Neural cell (in vitro differentiated cells): Measurements from ENCODE around the gene CARD19. TPM values are rescaled to one million over a fixed set of nuclear protein-coding genes. Genes with fewer than 3 reads are reported as not detected.

Experiments used
- H2AFZ ChIP-seq: fragments of 200-600, 300-800 bp; sonication (generic), shearing (Covaris generic); 2 replicates; pipeline ENCODE4 v1.6.0; 2014; ENCODE audit warnings: low read depth, mild to moderate bottlenecking, antibody characterized with exemption, low read length, moderate library complexity
- H3F3A ChIP-seq: fragments of 200-600 bp; shearing (Covaris generic); 2 replicates; pipeline ENCODE4 v1.6.1; 2016; ENCODE audit warnings: mild to moderate bottlenecking, moderate library complexity, mixed read lengths, antibody characterized with exemption, low read length; ENCODE audit not compliant: insufficient read depth, poor library complexity, severe bottlenecking
- H3K27ac ChIP-seq: fragments of 200-600, 300-800 bp; sonication (generic), shearing (Covaris generic); 2 replicates; pipeline ENCODE4 v1.5.1; 2014; ENCODE audit warnings: mild to moderate bottlenecking, low read length, moderate library complexity
- H3K27me3 ChIP-seq: fragments of 300-800, 200-600 bp; sonication (generic), shearing (Covaris generic); 2 replicates; pipeline ENCODE4 v1.6.0; 2014; ENCODE audit warnings: mild to moderate bottlenecking, low read depth, low read length, moderate library complexity; ENCODE audit not compliant: insufficient read depth
- H3K36me3 ChIP-seq: fragments of 300-800, 200-600 bp; sonication (generic), shearing (Covaris generic); 2 replicates; pipeline ENCODE4 v1.5.1; 2014; ENCODE audit warnings: mild to moderate bottlenecking, antibody characterized with exemption, low read length, moderate library complexity; ENCODE audit not compliant: insufficient read depth
- H3K4me2 ChIP-seq: fragments of 300-800, 200-600 bp; sonication (generic), shearing (Covaris generic); 2 replicates; pipeline ENCODE4 v1.6.0; 2014; ENCODE audit warnings: mild to moderate bottlenecking, low read length
- H3K4me3 ChIP-seq: fragments of 300-800, 200-600 bp; sonication (generic), shearing (Covaris generic); 2 replicates; pipeline ENCODE4 v1.5.1; 2014; ENCODE audit warnings: mild to moderate bottlenecking, low read length, moderate library complexity
- H3K79me2 ChIP-seq: fragments of 200-600 bp; shearing (Covaris generic); replicated peaks from 2 replicates; pipeline ENCODE4 v1.6.0; 2014; ENCODE audit warnings: mild to moderate bottlenecking, low read length, moderate library complexity; ENCODE audit not compliant: insufficient read depth
- H3K9ac ChIP-seq: fragments of 300-800, 200-600 bp; sonication (generic), shearing (Covaris generic); 2 replicates; pipeline ENCODE4 v1.6.1; 2016; ENCODE audit warnings: mild to moderate bottlenecking, low read length, mixed read lengths
- H3K9me2 ChIP-seq: fragments of 200-600 bp; shearing (Covaris generic); 2 replicates; pipeline ENCODE4 v1.6.1; 2016; ENCODE audit warnings: mild to moderate bottlenecking, low read length, mixed read lengths; ENCODE audit not compliant: insufficient read depth
- H3K9me3 ChIP-seq: fragments of 200-600, 300-800 bp; sonication (generic), shearing (Covaris generic); 2 replicates; pipeline ENCODE4 v1.6.1; 2016; ENCODE audit warnings: mild to moderate bottlenecking, mixed run types, low read length, moderate library complexity, mixed read lengths
- H4K20me1 ChIP-seq: fragments of 200-600 bp; shearing (Covaris generic); 2 replicates; pipeline ENCODE4 v1.6.1; 2016; ENCODE audit warnings: mild to moderate bottlenecking, mixed run types; ENCODE audit not compliant: insufficient read depth
- EP300 ChIP-seq: fragments of 450-650 bp; conservative IDR thresholded peaks from 2 replicates; pipeline ENCODE4 v1.6.1; 2014; ENCODE audit warnings: antibody characterized with exemption, mild to moderate bottlenecking, moderate library complexity; ENCODE audit not compliant: poor library complexity, severe bottlenecking
- EZH2 ChIP-seq: fragments of 200-600, 300-800 bp; shearing (Covaris generic), sonication (generic); IDR thresholded peaks from 2 replicates; pipeline ENCODE4 v1.6.1; 2014; ENCODE audit warnings: antibody characterized with exemption, low read length, borderline replicate concordance, mild to moderate bottlenecking; ENCODE audit not compliant: insufficient read depth, poor library complexity, severe bottlenecking
- MXI1 ChIP-seq: fragments of 450-650 bp; conservative IDR thresholded peaks from 2 replicates; pipeline ENCODE4 v1.6.1; 2014; ENCODE audit warnings: antibody characterized with exemption, mild to moderate bottlenecking; ENCODE audit not compliant: poor library complexity, severe bottlenecking
- POLR2AphosphoS5 ChIP-seq: IDR thresholded peaks from 2 replicates; pipeline ENCODE4 v1.6.1; 2012
- RAD21 ChIP-seq: fragments of 450-650 bp; conservative IDR thresholded peaks from 2 replicates; pipeline ENCODE4 v1.6.1; 2014; ENCODE audit warnings: antibody characterized with exemption, mild to moderate bottlenecking, moderate library complexity
- SMC3 ChIP-seq: fragments of 450-650 bp; conservative IDR thresholded peaks from 2 replicates; pipeline ENCODE4 v1.6.1; 2014; ENCODE audit warnings: antibody characterized with exemption, mild to moderate bottlenecking, moderate library complexity; ENCODE audit not compliant: poor library complexity
- TAF1 ChIP-seq: IDR thresholded peaks from 2 replicates; pipeline ENCODE4 v1.6.1; 2012; ENCODE audit warnings: low read depth
- polyA plus RNA-seq: library from polyadenylated mRNA; depleted of rRNA; stranded (reverse); fragments of >200 nt; gene quantifications from 2 replicates; pipeline ENCODE4 v1.2.3, GENCODE V29; 2014
- TF ChIP-seq, protein P1 (sequence below): fragments of 450-650 bp; IDR thresholded peaks from 2 replicates; pipeline ENCODE4 v1.5.1; 2014; ENCODE audit warnings: antibody characterized with exemption, mild to moderate bottlenecking, moderate library complexity; ENCODE audit not compliant: poor library complexity, severe bottlenecking
- TF ChIP-seq, protein P2 (sequence below): IDR thresholded peaks from 2 replicates; pipeline ENCODE4 v1.6.1; 2012; ENCODE audit warnings: borderline replicate concordance

Gene CARD19
- polyA plus RNA-seq, 1 donor from 2014 or later: 66.7 TPM

DNA sequence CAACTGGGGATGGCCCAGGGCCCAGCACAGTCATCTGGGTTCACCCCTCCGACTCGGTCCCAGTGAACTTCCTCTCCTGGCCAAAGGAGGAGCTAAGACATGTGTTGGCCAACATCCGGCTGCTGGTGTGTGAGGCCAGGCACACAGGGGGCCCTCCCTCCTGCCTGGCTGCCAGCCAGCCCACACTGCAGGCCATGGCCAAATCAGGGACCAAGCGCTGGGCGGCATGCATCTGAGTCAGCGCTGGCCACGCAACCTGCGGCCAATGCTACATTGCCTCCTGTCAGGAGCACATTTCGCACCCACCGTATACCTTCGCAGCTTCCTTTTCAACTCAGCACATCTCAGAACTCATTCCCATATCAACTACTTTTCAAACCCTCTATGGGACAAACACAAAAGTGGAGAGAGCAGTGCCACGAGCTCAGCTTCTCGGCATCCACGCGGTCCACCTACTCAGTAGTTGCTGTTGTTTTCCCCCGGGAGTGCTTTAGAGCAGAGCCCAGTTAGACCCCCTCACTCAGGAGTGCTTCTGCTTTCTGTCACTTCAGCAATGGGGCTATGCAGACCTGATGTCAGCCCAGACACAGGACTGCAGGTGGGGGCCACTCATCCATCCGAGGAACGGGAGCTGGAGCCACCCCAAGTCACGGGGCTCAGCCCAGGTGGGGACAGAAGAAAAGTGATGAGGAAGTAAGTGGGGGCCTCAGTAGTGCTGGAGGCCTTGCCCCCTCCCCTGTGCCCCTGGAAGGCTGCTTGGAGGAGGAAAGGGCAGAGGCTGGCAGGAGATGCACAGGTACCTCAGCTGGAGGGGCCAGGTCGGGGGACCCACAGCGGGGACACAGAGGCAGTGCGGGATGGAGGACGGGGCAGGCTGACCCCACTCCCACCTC is 24.2 kb downstream of the CARD19 start:
- no peaks in the 10 kb centered on the region for H4K20me1 ChIP-seq
- H3K36me3 ChIP-seq: no peaks in the 10 kb centered on the region
- no peaks in the 10 kb centered on the region for H3K79me2 ChIP-seq
- H3K4me2 ChIP-seq: no peak overlapping the region
- TF ChIP-seq EP300 (no peak), MXI1 (no peak), RAD21 (no peak), POLR2AphosphoS5 (no peak), EZH2 (no peak), TAF1 (no peak), SMC3 (no peak)
- TF ChIP-seq, protein P1, sequence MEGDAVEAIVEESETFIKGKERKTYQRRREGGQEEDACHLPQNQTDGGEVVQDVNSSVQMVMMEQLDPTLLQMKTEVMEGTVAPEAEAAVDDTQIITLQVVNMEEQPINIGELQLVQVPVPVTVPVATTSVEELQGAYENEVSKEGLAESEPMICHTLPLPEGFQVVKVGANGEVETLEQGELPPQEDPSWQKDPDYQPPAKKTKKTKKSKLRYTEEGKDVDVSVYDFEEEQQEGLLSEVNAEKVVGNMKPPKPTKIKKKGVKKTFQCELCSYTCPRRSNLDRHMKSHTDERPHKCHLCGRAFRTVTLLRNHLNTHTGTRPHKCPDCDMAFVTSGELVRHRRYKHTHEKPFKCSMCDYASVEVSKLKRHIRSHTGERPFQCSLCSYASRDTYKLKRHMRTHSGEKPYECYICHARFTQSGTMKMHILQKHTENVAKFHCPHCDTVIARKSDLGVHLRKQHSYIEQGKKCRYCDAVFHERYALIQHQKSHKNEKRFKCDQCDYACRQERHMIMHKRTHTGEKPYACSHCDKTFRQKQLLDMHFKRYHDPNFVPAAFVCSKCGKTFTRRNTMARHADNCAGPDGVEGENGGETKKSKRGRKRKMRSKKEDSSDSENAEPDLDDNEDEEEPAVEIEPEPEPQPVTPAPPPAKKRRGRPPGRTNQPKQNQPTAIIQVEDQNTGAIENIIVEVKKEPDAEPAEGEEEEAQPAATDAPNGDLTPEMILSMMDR: no peak
- TF ChIP-seq, protein P2, sequence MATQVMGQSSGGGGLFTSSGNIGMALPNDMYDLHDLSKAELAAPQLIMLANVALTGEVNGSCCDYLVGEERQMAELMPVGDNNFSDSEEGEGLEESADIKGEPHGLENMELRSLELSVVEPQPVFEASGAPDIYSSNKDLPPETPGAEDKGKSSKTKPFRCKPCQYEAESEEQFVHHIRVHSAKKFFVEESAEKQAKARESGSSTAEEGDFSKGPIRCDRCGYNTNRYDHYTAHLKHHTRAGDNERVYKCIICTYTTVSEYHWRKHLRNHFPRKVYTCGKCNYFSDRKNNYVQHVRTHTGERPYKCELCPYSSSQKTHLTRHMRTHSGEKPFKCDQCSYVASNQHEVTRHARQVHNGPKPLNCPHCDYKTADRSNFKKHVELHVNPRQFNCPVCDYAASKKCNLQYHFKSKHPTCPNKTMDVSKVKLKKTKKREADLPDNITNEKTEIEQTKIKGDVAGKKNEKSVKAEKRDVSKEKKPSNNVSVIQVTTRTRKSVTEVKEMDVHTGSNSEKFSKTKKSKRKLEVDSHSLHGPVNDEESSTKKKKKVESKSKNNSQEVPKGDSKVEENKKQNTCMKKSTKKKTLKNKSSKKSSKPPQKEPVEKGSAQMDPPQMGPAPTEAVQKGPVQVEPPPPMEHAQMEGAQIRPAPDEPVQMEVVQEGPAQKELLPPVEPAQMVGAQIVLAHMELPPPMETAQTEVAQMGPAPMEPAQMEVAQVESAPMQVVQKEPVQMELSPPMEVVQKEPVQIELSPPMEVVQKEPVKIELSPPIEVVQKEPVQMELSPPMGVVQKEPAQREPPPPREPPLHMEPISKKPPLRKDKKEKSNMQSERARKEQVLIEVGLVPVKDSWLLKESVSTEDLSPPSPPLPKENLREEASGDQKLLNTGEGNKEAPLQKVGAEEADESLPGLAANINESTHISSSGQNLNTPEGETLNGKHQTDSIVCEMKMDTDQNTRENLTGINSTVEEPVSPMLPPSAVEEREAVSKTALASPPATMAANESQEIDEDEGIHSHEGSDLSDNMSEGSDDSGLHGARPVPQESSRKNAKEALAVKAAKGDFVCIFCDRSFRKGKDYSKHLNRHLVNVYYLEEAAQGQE: no peak
- H3F3A ChIP-seq: no peaks in the 10 kb centered on the region
- H3K27me3 ChIP-seq: no peaks in the 10 kb centered on the region
- no peaks in the 10 kb centered on the region for H3K9me3 ChIP-seq
- H3K27ac ChIP-seq: no peak overlapping the region
- H3K4me3 ChIP-seq: no peak overlapping the region
- no peak overlapping the region for H2AFZ ChIP-seq
- H3K9ac ChIP-seq: no peak overlapping the region
- no peaks in the 10 kb centered on the region for H3K9me2 ChIP-seq

DNA sequence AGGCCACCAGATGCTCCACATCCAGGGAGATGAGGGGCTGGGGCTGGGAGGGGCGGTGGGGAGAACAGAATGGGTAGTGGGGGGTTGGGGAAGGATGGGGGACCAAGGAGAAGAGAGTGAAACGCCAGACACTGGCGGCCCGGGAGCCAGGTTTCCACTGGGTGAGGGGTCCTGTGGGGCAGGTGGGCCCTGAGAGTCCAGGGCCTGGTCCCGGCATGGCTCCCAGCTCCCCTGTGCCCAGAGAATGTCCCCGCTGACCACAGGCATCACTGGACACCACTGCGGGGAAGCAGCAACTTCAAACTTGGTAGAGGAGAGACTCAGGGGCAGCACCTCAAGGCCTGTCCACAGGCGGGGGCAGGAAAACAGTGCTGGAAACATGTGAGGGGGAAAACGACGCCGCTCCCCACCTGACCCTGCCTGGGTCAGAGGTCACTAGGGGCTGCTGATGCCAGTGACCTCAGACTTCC is 24.9 kb downstream of the CARD19 start:
- TF ChIP-seq EP300 (no peak), POLR2AphosphoS5 (no peak), EZH2 (no peak), MXI1 (no peak), RAD21 (no peak), SMC3 (no peak), TAF1 (no peak)
- TF ChIP-seq, protein P1: no peak
- TF ChIP-seq, protein P2: no peak
- Histone ChIP-seq H2AFZ (no peak overlapping the region), H3K36me3 (no peaks in the 10 kb centered on the region), H3K79me2 (no peaks in the 10 kb centered on the region), H3K27me3 (no peaks in the 10 kb centered on the region), H3K9ac (no peak overlapping the region), H3K9me3 (no peaks in the 10 kb centered on the region), H4K20me1 (no peaks in the 10 kb centered on the region), H3K9me2 (no peaks in the 10 kb centered on the region), H3K27ac (no peak overlapping the region), H3F3A (no peaks in the 10 kb centered on the region), H3K4me3 (no peak overlapping the region), H3K4me2 (no peak overlapping the region)
